ENCODE measurements around the gene SRPX2. TPM values are rescaled to one million over a fixed set of nuclear protein-coding genes. Genes with fewer than 3 reads are reported as not detected.

SRPX2 gene
- total RNA-seq, 4 donors from 2014 or later, result 79.9 to 165 (median 109) TPM

DNA sequence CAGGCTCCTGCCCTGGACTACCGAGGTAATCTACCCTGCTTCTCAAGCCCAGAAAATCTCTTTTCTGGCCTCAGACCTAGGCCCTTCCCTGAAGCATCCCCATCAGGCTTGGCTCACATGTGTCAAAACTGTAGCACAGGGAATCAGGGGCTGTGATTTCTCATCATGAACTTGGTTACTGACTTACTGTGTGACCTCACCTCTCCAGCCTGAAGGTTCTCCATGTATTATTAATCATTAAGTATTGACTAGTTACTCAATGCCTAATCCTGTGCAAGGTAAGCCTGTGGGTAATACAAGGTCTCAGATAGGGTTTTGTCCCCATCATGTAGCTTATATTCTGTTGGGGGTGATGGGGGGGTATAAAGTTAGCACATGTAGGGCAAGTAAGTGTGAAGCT, 6.8 kb downstream of the SRPX2 start:
- TF ChIP-seq, protein P1, sequence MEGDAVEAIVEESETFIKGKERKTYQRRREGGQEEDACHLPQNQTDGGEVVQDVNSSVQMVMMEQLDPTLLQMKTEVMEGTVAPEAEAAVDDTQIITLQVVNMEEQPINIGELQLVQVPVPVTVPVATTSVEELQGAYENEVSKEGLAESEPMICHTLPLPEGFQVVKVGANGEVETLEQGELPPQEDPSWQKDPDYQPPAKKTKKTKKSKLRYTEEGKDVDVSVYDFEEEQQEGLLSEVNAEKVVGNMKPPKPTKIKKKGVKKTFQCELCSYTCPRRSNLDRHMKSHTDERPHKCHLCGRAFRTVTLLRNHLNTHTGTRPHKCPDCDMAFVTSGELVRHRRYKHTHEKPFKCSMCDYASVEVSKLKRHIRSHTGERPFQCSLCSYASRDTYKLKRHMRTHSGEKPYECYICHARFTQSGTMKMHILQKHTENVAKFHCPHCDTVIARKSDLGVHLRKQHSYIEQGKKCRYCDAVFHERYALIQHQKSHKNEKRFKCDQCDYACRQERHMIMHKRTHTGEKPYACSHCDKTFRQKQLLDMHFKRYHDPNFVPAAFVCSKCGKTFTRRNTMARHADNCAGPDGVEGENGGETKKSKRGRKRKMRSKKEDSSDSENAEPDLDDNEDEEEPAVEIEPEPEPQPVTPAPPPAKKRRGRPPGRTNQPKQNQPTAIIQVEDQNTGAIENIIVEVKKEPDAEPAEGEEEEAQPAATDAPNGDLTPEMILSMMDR (IDR thresholded peaks at IDR 0.05; ENCODE audit: low read depth), result no peak

DNA sequence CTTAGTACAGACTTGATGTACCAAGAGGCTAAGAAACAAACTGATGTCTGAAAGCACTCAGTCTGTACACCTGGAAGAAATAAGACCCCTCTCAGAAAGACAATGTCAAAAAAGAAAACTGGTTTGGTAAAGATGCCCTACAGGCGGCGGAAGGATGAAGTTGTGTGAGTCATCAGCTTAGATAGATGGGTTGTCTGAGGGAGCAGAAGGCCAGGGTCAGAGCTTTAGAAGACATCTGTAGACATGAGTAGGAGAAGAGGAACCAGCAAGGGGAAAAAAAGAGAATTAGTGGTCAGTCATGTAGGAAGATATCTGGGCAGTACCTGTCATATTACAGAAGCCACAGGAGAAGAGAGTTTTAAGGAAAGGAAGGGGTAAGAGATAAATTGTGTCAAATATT, 8.3 kb downstream of the SRPX2 start:
- TF ChIP-seq, protein P1 (IDR thresholded peaks at IDR 0.05; ENCODE audit: low read depth), result no peak

DNA sequence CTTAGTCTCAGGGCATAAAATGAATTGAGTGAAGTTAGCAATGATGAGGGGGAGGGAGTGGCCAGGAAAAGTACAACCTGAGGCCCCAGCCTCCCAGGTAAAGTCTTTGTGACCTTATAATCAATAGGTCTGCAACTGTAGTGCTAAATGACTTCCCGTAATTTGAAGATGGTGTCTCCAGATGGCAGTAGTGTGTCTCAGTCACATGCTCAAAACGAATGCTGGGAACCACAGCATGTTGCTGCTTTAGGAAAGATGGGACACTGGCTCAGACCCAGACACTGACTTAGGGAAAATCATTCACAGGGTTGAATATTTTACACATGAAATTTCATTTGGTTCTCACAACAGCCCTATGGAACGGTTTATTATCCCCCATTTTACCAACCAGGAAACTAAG, 10.3 kb downstream of the SRPX2 start:
- TF ChIP-seq, protein P1 (IDR thresholded peaks at IDR 0.05; ENCODE audit: low read depth), result no peak

DNA sequence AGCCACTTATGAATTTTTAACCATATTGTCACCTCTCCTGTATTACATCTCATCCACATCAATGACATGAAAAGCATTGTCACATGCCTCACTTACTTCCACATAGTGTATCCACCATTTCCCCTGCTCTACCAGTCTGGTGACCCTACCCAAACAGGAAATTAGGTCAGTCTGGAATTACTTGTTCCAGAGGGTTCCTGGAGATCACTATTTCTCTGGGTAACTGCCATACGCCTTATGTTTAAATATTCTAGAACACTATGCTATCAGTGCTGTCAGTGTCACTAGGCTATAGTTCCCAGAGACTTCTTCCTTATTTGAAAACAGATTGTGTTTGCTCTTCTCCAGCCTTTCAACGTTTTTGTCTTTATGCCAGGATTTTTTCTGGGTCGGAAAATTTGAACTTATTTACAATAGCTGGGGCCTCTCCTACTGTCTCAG, 15.0 kb downstream of the SRPX2 start:
- TF ChIP-seq, protein P1 (IDR thresholded peaks at IDR 0.05; ENCODE audit: low read depth), result no peak

DNA sequence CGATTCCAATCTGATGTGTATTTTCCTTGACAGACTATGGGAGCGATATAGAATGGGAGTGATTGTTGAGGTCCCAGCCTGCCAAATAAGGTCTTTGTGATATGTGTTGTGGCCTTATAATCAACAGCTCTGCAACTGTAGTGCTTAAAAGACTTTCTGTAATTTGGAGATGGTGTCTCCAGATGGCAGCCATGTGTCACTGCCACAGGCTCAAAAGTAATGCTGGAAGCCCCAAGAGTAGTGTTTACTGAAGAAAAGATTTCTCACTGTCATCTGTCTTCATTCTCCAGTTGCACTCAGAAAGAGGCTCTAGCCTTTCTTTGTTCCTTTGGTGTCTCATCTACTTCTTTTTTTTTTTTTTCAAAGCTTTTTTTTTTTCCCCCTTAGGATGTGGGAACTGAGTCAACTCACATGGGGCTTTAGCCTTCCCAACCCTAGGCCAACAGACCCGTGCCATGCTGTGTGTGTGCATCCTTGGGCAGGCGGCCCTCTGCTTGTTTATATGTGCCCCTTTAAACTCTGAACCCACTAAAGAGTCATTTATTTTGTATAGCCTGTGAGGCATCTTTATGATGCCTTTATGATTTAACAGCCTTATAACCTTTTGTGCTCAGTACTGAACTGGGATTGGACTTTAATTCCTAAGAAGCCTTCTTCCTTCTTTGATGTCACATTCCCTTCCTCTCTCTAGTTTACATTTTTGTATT, 15.6 kb downstream of the SRPX2 start:
- TF ChIP-seq, protein P1 (IDR thresholded peaks at IDR 0.05; ENCODE audit: low read depth), result no peak

DNA sequence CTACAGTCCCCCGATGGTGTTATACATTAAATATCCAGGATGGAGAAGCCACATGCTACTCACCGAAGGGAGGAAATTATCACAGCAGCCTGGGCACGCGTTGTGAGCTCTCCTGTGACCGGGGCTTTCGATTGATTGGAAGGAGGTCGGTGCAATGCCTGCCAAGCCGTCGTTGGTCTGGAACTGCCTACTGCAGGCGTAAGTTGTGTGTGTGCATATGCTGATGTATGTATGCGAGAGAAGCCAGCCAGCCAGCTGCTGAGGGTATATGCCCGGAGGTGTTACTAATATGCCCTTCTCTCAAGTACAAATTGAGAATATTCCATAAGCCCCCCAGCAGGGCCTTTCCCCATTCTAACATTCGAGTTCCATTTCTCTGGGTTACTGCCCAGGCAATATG, 18.2 kb downstream of the SRPX2 start:
- TF ChIP-seq, protein P1 (IDR thresholded peaks at IDR 0.05; ENCODE audit: low read depth), result no peak

DNA sequence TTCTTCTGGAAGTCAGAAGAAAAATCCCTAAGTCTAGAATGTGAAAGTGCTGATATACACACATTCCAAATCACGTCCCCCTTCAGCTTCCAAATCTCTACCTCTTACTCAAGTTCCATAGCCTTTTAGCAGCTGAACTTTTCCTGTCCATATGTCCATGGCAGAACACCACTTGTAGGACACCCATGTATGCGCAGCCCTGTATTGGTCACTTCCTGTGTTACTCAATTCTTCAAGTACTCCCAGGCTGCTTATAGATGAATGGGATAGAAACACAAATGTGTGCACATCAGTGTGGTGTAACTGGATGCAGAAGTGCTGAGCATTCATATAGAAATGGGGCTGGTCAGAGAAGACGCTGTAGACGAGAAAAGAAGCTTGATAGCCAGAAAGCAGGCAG, 18.8 kb downstream of the SRPX2 start:
- TF ChIP-seq, protein P1 (IDR thresholded peaks at IDR 0.05; ENCODE audit: low read depth), result no peak

Data from subcutaneous adipose tissue (tissue), 4 donors.